GM06990 (cell line): ENCODE results near the gene SFT2D3.

Experiments used
- DNase-seq: peaks from one replicate; pipeline ENCODE4 v3.0.0-alpha.2; 2011; ENCODE audit not compliant: insufficient read length; ENCODE audit errors: extremely low read depth
- H3K27me3 ChIP-seq: replicated peaks from 2 replicates; pipeline ENCODE4 v1.6.0; 2011; ENCODE audit warnings: low read length; ENCODE audit not compliant: control insufficient read depth, insufficient read depth
- H3K36me3 ChIP-seq: 2 replicates; pipeline ENCODE4 v1.5.1; 2011; ENCODE audit warnings: low read length; ENCODE audit not compliant: control insufficient read depth, insufficient read depth
- H3K4me3 ChIP-seq: replicated peaks from 2 replicates; pipeline ENCODE4 v1.5.1; 2011; ENCODE audit warnings: low read depth, mild to moderate bottlenecking, control low read depth, low read length
- CTCF ChIP-seq: IDR thresholded peaks from 2 replicates; pipeline ENCODE4 v1.5.1; 2011; ENCODE audit warnings: low read length, control low read depth, mild to moderate bottlenecking, inconsistent platforms; ENCODE audit not compliant: insufficient read depth, poor library complexity, severe bottlenecking

Gene SFT2D3

GRCh38 chr2:127718271-127718670, 17.0 kb downstream of the SFT2D3 start:
- H3K36me3 ChIP-seq = peaks cover 19% of the 10 kb centered on the region
- no peak overlapping the region for H3K4me3 ChIP-seq
- DNase-seq = no peak
- no peak for TF ChIP-seq CTCF
- H3K27me3 ChIP-seq = no peaks in the 10 kb centered on the region

GRCh38 chr2:127719301-127720218, 18.3 kb downstream of the SFT2D3 start:
- no peak for TF ChIP-seq CTCF
- Histone ChIP-seq H3K36me3 (peaks cover 20% of the 10 kb centered on the region), H3K27me3 (no peaks in the 10 kb centered on the region), H3K4me3 (no peak overlapping the region)
- DNase-seq = no peak

GRCh38 chr2:127721311-127721977, 20.1 kb downstream of the SFT2D3 start:
- no peaks in the 10 kb centered on the region for H3K27me3 ChIP-seq
- H3K36me3 ChIP-seq = peaks cover 18% of the 10 kb centered on the region
- DNase-seq = no peak
- no peak overlapping the region for H3K4me3 ChIP-seq
- TF ChIP-seq CTCF = no peak

GRCh38 chr2:127721978-127722355, 20.7 kb downstream of the SFT2D3 start:
- Histone ChIP-seq H3K27me3 (no peaks in the 10 kb centered on the region), H3K36me3 (peaks cover 15% of the 10 kb centered on the region), H3K4me3 (no peak overlapping the region)
- DNase-seq = no peak
- no peak for TF ChIP-seq CTCF

- DNase-seq = no peak
- Histone ChIP-seq H3K36me3 (peaks cover 15% of the 10 kb centered on the region), H3K27me3 (no peaks in the 10 kb centered on the region), H3K4me3 (no peak overlapping the region)
- TF ChIP-seq CTCF = no peak
These were observed 21.5 kb downstream of the SFT2D3 start for GRCh38 chr2:127722807-127723206.
